Measurements from ENCODE around the gene ATP6V1F.

The ATP6V1F gene

GRCh38 chr7:128849156-128849515, 13.5 kb upstream of the ATP6V1F start:
- Histone ChIP-seq H4K20me1 (ENCODE audit: low read depth, low read length) (no peaks in the 10 kb centered on the region), H3K9me2 (replicated peaks; ENCODE audit: insufficient read depth, low read length) (no peaks in the 10 kb centered on the region), H3K79me2 (ENCODE audit: insufficient read depth, low read length) (no peaks in the 10 kb centered on the region), H3K27me3 (ENCODE audit: low read length) (no peaks in the 10 kb centered on the region), H3K9ac (ENCODE audit: low read length) (no peak overlapping the region), H3K9me3 (ENCODE audit: insufficient read depth, low read length) (no peaks in the 10 kb centered on the region), H3K27ac (ENCODE audit: low read depth, low read length) (no peak overlapping the region), H2AFZ (ENCODE audit: low read depth, low read length, severe bottlenecking) (no peak overlapping the region), H3K4me3 (ENCODE audit: insufficient read depth, low read length, poor library complexity, severe bottlenecking) (no peak overlapping the region), H3K4me2 (ENCODE audit: low read depth, low read length, poor library complexity, severe bottlenecking) (no peak overlapping the region), H3F3A (ENCODE audit: insufficient read depth) (no peaks in the 10 kb centered on the region), H3K36me3 (ENCODE audit: low read length) (no peaks in the 10 kb centered on the region)
- TF ChIP-seq EZH2phosphoT487 (conservative IDR thresholded peaks at IDR 0.05; ENCODE audit: low read length) = no peak
- TF ChIP-seq CTCF (IDR thresholded peaks at IDR 0.05; ENCODE audit: insufficient read depth, low read length, poor library complexity, severe bottlenecking) = no peak

GRCh38 chr7:128849804-128850490, 12.7 kb upstream of the ATP6V1F start:
- Histone ChIP-seq H3K79me2 (ENCODE audit: insufficient read depth, low read length) (no peaks in the 10 kb centered on the region), H4K20me1 (ENCODE audit: low read depth, low read length) (no peaks in the 10 kb centered on the region), H3K4me2 (ENCODE audit: low read depth, low read length, poor library complexity, severe bottlenecking) (no peak overlapping the region), H3K36me3 (ENCODE audit: low read length) (no peaks in the 10 kb centered on the region), H3K4me3 (ENCODE audit: insufficient read depth, low read length, poor library complexity, severe bottlenecking) (no peak overlapping the region), H3F3A (ENCODE audit: insufficient read depth) (no peaks in the 10 kb centered on the region), H2AFZ (ENCODE audit: low read depth, low read length, severe bottlenecking) (no peak overlapping the region), H3K27me3 (ENCODE audit: low read length) (no peaks in the 10 kb centered on the region), H3K9me3 (ENCODE audit: insufficient read depth, low read length) (no peaks in the 10 kb centered on the region), H3K27ac (ENCODE audit: low read depth, low read length) (no peak overlapping the region), H3K9me2 (replicated peaks; ENCODE audit: insufficient read depth, low read length) (no peaks in the 10 kb centered on the region), H3K9ac (ENCODE audit: low read length) (no peak overlapping the region)
- TF ChIP-seq EZH2phosphoT487 (conservative IDR thresholded peaks at IDR 0.05; ENCODE audit: low read length) = no peak
- TF ChIP-seq CTCF (IDR thresholded peaks at IDR 0.05; ENCODE audit: insufficient read depth, low read length, poor library complexity, severe bottlenecking) = no peak

GRCh38 chr7:128852537-128853254, 10.0 kb upstream of the ATP6V1F start:
- Histone ChIP-seq H4K20me1 (ENCODE audit: low read depth, low read length) (no peaks in the 10 kb centered on the region), H3K36me3 (ENCODE audit: low read length) (no peaks in the 10 kb centered on the region)

More at GRCh38 chr7:128852537-128853254, 10.0 kb upstream of the ATP6V1F start:
- no peaks in the 10 kb centered on the region for H3K9me2 ChIP-seq (replicated peaks; ENCODE audit: insufficient read depth, low read length)
- H3K79me2 ChIP-seq (ENCODE audit: insufficient read depth, low read length) = no peaks in the 10 kb centered on the region
- TF ChIP-seq CTCF (IDR thresholded peaks at IDR 0.05; ENCODE audit: insufficient read depth, low read length, poor library complexity, severe bottlenecking) = no peak
- no peak for TF ChIP-seq EZH2phosphoT487 (conservative IDR thresholded peaks at IDR 0.05; ENCODE audit: low read length)
- H3K4me2 ChIP-seq (ENCODE audit: low read depth, low read length, poor library complexity, severe bottlenecking) = no peak overlapping the region
- H3K9ac ChIP-seq (ENCODE audit: low read length) = no peak overlapping the region
- H3K9me3 ChIP-seq (ENCODE audit: insufficient read depth, low read length) = no peaks in the 10 kb centered on the region
- no peak overlapping the region for H3K4me3 ChIP-seq (ENCODE audit: insufficient read depth, low read length, poor library complexity, severe bottlenecking)
- H3K27ac ChIP-seq (ENCODE audit: low read depth, low read length) = no peak overlapping the region
- no peak overlapping the region for H2AFZ ChIP-seq (ENCODE audit: low read depth, low read length, severe bottlenecking)
- no peaks in the 10 kb centered on the region for H3F3A ChIP-seq (ENCODE audit: insufficient read depth)
- H3K27me3 ChIP-seq (ENCODE audit: low read length) = no peaks in the 10 kb centered on the region

Data from SU-DHL-6 (cell line).